T-helper 2 cell (primary cell): ENCODE measurements around the gene TSC1.
A peak's percentile ranks its signal among the peaks of the same experiment; 100 is the strongest.

Source experiments
- DNase-seq, 5 experiments: peaks; one replicate each; pipeline versions ENCODE4 v3.0.0 to v3.0.0-alpha.2; 2012 to 2022

Gene TSC1

DNA sequence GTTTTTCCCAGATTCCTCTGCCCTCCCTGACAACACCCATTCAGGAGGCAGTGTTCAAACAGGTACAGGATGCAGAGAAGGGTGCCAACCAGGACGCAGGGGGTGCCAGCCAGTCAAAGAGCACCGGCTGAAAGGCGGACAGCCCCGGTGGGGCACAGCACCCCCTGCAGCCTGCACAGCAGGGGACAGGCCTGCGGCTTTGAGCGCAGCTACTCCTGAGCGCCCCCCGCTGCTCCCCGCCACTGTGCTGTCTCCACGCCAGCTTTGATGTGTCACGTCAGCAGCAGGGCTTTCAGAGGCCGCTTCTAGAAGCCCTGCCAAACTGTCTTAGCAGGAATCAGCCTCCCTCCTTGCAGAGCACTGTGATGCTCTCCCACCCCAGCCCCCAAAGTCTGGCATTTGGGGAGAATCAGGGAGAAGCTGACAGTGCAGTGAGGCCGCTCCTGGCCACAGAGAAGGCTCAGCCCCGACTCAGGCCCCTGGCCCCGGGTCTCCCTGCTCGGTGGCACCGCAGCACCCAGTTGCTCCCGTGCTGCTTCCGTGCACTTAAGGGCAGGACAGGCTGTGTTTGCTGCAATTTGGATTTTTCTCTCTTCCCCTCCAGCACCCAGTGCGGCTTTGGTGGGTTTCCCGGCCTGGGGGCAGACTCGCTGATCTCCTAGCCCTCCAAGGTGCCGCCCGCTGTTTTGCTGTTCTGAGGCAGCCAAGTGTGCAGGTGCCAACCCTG lies 86.6 kb downstream of the TSC1 start:
- DNase-seq = no peak

DNA sequence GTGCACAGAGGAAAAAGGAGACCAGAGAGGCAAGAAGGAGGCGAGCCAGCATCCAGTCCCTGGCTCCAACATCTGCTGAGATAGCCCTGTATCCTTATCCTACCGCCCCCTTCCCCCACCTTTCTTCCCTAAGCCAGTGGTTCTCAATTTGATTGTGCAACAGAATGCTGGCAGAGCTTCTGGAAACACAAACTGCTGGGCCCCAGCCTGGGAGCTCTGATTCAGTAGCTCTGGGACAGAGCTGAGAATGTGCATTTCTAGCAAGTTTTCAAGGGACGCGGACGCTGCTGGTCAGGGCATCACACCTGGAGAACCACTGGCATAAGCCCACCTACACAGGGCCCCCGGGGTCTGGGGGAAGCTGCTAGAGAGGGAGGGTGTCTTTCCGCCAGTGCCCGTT lies 87.4 kb downstream of the TSC1 start:
- DNase-seq = no peak

DNA sequence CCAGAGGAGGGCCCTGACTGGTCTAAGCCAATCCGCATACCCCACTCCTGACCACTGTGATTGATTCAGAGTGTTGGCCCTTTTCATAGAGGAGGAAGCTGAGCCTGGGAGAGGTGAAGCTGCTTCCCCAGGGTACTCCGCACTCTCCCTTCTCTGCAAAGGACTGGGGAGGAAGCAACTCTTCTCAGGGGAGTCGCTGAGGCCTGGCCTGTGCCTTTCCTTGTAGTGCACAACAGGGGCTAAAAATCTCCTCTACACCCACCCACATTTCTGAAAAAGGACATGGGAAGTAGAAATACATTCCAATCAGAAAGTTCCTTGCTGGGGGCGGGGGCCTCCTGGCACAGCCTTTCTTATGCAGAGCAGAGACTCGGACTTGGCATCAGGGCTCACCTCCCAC lies 88.5 kb downstream of the TSC1 start:
- no peak for DNase-seq

DNA sequence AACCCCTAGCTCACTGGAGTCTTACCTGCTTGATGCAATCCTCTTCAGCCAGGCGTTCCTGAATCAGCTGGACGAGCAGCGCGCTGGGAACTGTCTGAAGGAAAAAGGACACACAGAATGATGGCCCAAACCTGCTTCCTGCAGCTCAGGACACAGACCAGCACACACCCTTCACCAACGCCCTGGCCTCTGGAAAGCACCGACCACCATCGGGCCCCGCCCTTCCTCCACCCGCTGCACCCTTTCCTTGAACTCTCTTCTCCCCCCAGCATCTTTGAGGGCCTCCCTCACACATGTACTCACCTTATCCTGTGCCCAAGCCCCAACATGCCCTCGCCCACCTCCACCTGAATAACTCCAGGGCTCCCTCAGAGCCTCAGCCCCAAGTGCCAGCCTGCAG lies 89.6 kb downstream of the TSC1 start:
- no peak for DNase-seq

DNA sequence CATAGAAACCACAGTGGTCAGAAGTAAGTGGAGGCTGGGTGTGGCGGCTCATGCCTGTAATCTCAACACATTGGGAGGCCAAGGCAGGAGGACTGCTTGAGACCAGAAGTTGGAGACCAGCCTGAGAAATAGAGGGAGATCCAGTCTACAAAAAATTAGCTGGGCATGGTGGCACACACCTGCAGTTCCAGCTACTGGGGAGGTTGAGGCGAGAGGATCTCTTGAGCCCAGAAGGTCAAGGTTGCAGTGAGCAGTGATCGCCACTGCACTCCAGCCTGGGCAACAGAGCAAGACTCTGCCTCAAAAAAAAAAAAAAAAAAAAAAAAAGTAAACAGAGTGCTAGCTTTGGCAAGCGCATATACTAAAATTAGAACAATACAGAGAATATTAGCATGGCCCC lies 90.9 kb downstream of the TSC1 start:
- DNase-seq = no peak

DNA sequence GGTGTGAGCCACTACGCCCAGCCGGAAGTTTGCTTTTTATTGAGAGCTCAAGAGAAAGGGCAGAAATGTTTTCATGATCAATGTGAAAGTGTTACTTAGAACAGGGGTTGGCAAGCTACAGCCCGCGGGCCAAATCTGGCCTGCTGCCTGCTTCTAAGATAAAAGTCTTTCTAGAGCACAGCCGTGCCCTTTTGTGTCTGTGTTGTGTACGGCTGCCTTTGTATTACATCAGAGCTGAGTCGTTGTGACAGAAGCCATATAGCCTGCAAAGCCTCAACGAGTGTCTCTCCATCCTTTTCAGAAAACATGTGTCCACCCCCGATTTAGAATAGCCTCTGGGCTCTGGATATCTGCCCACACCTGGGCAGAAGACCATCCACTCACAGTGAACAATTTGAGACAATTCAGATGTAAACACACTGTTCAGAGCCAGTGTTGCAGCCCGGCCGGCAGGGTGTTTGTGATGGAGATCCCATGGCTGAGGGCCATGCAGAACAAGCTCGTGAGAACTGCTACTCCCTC lies 95.2 kb downstream of the TSC1 start:
- peak in 1 of 5 experiments; percentile 24 for DNase-seq

DNA sequence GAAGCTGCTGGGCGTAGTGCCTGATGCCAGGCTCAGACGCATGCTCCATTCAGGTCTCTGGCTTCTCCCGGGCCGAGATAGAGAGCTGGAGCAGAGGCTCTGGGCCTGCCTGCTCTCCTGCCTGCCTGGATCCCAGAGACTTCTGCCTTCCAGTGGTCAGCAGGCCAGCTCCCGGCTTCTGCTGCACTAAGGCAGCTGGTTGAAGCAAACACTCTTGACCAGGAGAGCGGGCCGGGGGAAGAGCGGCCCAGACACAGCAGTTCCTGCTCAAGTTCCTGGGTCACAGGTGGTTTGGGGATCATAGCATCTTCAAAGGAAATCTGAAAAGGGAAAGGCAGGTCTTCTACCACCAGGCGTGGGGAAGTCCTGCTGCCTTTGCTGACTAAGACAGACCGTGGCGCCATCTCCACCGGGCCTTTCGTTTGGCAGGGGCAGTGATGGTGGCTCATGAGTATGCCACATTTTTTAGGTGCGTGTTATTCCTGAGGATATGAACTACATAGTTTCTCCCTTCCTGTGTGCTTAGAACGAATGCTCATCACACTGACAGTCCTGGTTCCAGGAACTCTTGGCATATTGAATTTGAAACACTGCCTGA lies 97.4 kb downstream of the TSC1 start:
- no peak for DNase-seq

DNA sequence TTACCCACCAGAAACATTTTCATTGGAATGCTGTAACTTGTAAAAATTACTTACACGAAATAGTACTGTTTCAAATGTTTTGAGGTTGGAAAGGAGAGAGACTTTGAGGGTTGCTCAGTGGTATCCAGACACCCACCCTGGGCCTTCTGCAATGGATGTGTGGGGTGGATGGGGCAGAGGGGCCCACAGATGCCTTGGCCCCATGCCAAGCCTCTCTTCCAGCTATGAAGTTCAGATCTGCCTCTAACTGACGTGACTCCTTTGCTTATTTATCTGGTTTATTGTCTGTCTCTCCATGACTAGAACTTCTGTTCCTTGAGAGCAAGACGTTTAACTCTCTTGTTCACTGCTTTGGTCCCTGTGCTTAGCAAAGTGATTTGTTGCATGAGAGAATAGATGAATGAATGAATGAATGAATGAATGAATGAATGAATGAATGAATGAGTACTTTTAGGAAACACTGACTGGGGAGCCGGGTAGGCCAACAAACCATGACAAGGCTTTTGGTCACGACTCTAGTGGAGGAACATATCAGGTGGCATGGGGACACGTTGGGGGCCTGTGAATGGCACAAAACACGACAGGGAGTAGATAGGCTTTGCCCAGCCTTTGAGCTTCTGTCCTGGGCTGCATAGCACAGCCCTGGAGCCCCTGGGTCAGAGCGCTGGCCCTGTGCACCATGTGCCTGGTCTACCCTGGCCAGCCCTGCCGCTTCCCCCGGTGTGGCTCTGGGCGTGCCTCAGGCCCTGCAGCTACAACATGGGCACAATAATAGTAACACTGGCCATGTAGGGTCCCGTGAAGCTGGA lies 98.1 kb downstream of the TSC1 start:
- no peak for DNase-seq

DNA sequence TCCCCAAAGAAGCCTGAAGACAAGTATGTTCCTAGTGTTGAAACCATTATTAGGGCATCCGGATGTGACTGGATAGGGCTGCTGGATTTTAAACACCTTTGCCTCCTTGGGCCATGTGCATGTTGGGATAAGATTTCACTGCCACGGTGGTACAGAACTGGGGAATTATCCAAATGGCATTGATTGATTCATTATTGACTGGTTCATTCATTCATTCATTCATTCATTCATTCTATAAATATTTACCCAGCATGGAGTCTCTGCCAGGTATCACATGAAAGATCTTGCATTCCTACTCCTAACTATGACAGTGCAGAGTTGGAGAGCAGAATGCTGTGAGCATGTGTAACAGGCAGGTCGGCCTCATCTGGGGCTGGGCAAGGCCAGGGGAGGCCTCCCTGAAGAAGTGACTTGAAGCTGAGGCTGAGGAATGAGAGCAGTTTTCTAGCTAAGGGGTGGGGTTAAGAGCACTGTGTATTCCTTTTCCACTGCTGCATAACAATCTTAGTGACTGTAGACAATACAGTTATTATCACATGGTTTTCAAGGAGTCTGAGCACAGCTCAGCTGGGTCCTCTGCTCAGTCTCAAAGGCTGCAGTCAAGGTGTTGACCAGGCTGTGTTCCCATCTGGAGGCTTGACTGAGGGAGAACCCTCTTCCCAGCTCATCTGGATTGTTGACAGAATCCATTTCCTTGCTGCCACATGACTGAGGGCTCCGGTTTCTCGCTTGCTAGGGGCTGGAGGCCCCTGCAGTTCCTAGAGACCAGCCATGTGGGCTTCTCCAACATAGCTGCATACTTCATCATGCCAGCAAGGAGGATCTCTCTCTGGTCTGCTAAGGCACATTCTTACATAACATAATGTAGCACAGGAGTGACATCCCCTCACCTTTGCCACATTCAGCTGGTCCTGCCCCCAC lies 102.0 kb downstream of the TSC1 start:
- no peak for DNase-seq
